ENCODE results near the gene REXO5.

The REXO5 gene

DNA sequence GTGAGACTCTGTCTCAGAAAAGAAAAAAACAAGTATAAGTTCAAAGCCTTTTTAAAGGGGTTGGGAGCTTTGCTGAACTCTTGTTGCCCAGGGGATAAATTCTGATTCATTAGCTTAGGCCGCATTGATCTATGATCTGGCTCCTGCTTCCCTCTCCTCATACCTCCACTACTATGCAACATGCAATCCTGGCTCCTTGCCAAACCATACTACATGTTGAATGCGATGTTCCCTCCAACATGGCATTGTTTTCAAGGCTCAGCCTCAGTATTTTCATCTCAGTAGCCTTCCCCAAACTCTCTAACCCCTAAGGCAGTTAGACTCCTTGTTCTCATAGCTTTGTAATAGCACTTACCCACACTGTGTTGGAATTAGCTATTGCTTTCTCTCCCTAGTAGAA is 6.2 kb downstream of the REXO5 start:
- Mint-ChIP-seq H3K27ac (no peak overlapping the region), H3K4me1 (ENCODE audit: low read depth) (peaks cover 26% of the 10 kb centered on the region), H3K27me3 (ENCODE audit: low read depth) (no peaks in the 10 kb centered on the region), H3K4me3 (no peak overlapping the region), H3K36me3 (ENCODE audit: low read depth) (peaks cover 19% of the 10 kb centered on the region), H3K9me3 (no peaks in the 10 kb centered on the region)
- no peak for DNase-seq (ENCODE audit: low spot score)

DNA sequence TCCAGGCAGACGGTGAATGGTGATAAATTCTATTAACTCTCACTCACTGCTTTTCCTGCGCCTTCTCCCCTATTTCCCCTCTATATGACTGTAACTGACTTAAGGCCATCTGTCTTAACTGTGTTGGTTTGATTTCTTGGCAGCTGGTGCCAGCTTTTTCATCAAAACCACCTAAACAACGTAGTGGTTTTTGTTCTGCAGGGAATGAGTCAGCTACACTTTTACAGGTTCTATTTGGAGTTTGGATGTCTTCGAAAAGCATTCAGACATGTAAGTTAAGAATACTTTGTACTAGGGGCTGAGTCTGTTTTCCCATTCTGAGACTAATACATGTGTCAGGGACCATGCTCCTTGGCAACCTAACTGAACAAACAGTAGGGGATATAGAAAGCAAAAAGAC is 8.5 kb downstream of the REXO5 start:
- peaks cover 22% of the 10 kb centered on the region for H3K36me3 Mint-ChIP-seq (ENCODE audit: low read depth)
- H3K9me3 Mint-ChIP-seq, result no peaks in the 10 kb centered on the region
- no peaks in the 10 kb centered on the region for H3K27me3 Mint-ChIP-seq (ENCODE audit: low read depth)
- no peak overlapping the region for H3K27ac Mint-ChIP-seq
- H3K4me1 Mint-ChIP-seq (ENCODE audit: low read depth), result peaks cover 13% of the 10 kb centered on the region
- no peak for DNase-seq (ENCODE audit: low spot score)
- no peak overlapping the region for H3K4me3 Mint-ChIP-seq

DNA sequence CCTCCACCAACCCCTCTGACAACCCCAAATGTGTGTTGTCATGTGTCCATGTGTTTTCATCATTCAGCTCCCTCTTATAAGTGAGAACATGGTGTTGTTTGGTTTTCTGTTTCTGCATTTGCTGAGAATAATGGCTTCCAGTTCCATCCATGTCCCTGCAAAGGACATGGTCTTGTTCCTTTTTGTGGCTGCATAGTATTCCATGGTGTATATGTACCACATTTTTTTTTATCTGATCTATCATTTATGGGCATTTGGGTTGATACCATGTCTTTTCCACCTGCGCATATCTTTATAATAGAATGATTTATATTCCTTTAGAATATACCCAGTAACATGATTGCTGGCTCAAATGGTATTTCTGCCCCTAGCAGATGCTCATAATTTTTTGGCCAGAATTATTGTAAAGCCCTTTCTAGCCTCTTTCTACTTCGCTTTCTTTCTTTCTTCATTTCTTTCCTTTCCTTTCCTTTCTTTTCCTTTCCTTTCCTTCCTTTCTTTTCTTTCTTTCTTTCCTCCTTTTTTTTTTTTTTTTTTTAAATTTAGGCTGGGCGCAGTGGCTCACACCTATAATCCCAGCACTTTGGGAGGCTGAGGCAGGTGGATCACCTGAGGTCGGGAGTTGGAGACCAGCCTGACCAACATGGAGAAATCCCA is 12.7 kb downstream of the REXO5 start:
- H3K4me3 Mint-ChIP-seq, result no peak overlapping the region
- H3K4me1 Mint-ChIP-seq (ENCODE audit: low read depth), result peaks cover 27% of the 10 kb centered on the region
- DNase-seq (ENCODE audit: low spot score), result no peak
- H3K9me3 Mint-ChIP-seq, result no peaks in the 10 kb centered on the region
- no peaks in the 10 kb centered on the region for H3K27me3 Mint-ChIP-seq (ENCODE audit: low read depth)
- H3K36me3 Mint-ChIP-seq (ENCODE audit: low read depth), result peaks cover 44% of the 10 kb centered on the region
- no peak overlapping the region for H3K27ac Mint-ChIP-seq

DNA sequence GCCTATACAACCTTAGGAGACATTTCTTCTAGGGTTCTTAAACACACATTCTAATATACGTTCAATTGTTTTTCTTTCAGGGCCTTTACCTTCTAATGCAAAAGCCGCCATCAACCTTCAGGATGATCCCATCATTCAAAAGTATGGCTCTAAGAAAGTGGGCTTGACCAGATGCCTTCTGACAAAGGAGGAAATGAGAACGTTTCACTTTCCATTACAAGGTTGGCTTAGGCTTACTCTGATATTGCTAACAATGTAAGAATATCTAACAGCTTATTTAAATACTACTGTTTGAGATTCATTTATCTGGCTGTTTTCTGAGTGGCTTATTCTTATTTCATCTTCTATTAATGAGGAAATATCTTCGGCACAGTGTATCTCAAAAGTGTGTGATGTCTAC is 15.4 kb downstream of the REXO5 start:
- Mint-ChIP-seq H3K4me3 (no peak overlapping the region), H3K27ac (peak overlapping the region; percentile 1), H3K9me3 (no peaks in the 10 kb centered on the region), H3K4me1 (ENCODE audit: low read depth) (peaks cover 24% of the 10 kb centered on the region), H3K27me3 (ENCODE audit: low read depth) (no peaks in the 10 kb centered on the region), H3K36me3 (ENCODE audit: low read depth) (peaks cover 46% of the 10 kb centered on the region)
- DNase-seq (ENCODE audit: low spot score), result no peak

DNA sequence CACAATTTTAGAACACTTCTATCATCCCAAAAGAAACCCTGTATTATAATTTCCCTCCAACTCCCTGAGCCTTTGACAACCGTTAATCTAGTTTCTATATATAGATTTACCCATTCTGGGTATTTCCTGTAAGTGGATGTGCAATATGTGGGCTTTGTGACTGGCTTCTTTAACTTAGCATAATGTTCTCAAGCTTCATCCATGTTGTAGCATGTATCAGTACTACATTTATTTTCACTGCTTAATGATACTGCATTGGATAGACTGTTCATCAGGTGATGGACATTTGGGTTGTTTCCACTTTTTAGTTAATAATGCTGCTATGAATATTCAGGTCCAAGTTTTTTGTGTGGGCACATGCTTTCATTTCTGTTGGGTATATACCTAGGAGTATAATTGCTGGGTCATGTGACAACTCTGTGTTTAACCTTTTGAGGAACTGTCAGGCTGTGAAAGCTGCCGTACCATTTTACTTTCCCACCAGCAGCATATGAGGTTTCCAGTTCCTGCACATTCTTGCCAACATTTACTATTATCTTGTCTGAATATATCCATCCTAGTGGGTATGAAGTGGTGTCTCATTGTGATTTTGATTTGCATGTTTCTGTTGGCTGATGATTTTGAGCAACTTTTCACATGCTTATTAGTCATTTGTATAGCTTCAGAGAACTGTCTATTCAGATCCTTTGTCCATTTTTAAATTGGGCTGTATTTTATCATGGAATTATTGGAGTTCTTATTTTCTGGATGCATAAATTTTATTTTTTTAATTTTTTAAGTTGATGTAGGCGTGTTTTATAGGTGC is 16.4 kb downstream of the REXO5 start:
- Mint-ChIP-seq H3K9me3 (no peaks in the 10 kb centered on the region), H3K36me3 (ENCODE audit: low read depth) (peaks cover 49% of the 10 kb centered on the region), H3K4me1 (ENCODE audit: low read depth) (peaks cover 24% of the 10 kb centered on the region), H3K27ac (peak overlapping the region; percentile 29), H3K27me3 (ENCODE audit: low read depth) (no peaks in the 10 kb centered on the region), H3K4me3 (peak overlapping the region; percentile 14)
- no peak for DNase-seq (ENCODE audit: low spot score)

DNA sequence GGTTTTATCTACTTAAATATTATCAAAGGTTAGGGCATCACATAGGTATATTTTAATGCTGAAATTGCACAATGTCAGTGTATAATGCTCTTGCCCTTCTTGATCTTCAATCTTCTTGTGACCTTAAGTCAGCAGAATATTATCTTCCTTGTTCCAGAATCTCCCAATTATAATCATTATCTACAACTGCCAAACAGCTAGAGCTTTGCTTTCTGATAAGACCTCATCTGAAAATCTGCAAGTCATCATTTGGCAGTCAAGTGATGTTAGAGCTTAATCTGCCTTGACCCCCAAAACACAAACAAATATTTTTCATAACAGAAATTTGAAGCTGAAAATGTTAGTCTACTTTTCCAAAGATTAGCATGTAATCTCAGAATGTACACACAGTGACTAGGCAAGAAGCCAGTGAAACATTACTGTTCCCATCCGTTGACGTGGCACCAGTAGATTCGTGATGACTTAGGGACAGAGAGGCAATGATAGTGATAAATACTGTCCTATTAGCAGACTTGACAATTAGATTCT is 19.8 kb downstream of the REXO5 start:
- DNase-seq (ENCODE audit: low spot score), result no peak
- H3K9me3 Mint-ChIP-seq, result no peaks in the 10 kb centered on the region
- H3K4me3 Mint-ChIP-seq, result no peak overlapping the region
- H3K27me3 Mint-ChIP-seq (ENCODE audit: low read depth), result no peaks in the 10 kb centered on the region
- peaks cover 24% of the 10 kb centered on the region for H3K4me1 Mint-ChIP-seq (ENCODE audit: low read depth)
- peaks cover 42% of the 10 kb centered on the region for H3K36me3 Mint-ChIP-seq (ENCODE audit: low read depth)
- no peak overlapping the region for H3K27ac Mint-ChIP-seq

DNA sequence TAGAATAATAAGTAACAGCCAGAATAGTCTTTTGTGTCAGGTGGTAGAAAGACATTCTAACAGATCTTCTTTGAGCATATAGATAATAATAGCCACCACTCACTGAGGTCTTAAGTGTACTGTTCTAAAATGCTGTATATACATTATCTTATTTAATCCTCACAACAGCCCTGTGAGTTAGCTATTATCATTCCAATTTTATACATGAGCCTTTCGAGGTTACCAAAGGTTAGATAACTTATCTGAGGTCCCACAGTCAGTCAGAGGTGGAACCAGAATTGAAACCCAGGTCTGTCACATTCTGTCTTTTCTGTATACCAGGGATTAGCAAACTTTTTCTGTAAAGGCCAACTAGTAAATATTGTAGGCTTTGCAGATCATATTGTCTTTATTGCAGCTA is 23.2 kb downstream of the REXO5 start:
- Mint-ChIP-seq H3K36me3 (ENCODE audit: low read depth) (peaks cover 38% of the 10 kb centered on the region), H3K4me3 (no peak overlapping the region), H3K9me3 (peaks cover 2% of the 10 kb centered on the region), H3K27me3 (ENCODE audit: low read depth) (no peaks in the 10 kb centered on the region), H3K27ac (no peak overlapping the region), H3K4me1 (ENCODE audit: low read depth) (peaks cover 2% of the 10 kb centered on the region)
- no peak for DNase-seq (ENCODE audit: low spot score)

DNA sequence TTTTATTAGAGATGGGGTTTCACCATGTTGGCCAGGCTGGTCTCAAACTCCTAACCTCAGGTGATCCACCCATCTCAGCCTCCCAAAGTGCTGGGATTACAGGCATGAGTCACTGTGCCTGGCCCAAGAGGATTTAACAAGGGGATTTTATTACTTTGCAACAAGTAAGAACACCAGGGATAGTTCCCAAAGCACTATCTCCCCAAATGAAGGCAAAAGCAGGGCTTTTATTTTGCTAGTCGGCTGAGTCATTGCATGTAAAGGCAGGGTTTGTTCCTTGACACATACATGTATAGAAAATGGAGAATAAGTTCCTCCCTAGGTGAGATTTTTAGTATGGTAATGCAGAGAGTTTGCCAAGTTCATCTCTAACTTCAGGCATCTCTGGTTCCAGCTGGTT is 24.0 kb downstream of the REXO5 start:
- no peak for DNase-seq (ENCODE audit: low spot score)
- H3K9me3 Mint-ChIP-seq, result peaks cover 5% of the 10 kb centered on the region
- H3K36me3 Mint-ChIP-seq (ENCODE audit: low read depth), result peaks cover 43% of the 10 kb centered on the region
- no peaks in the 10 kb centered on the region for H3K4me1 Mint-ChIP-seq (ENCODE audit: low read depth)
- H3K27me3 Mint-ChIP-seq (ENCODE audit: low read depth), result no peaks in the 10 kb centered on the region
- no peak overlapping the region for H3K4me3 Mint-ChIP-seq
- H3K27ac Mint-ChIP-seq, result no peak overlapping the region

DNA sequence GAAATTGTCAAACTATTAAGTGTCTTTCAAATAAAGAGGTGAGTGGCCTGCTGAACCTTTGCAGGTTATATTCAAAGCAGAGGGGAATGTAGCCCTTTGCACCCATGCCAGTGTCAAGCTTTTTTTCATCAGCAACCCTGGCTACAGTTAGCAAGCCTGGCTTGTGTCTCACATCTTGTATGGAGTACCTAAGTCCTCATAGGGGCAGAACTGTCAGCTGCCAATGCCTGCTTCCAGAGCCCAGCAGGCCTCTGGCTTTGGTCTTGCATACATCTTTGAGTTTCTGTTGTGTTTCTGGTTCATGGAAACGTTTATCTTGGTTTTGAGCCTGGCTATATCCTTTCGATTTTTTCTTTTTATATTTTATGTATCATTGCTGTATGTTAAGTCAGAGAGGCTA is 26.8 kb downstream of the REXO5 start:
- Mint-ChIP-seq H3K9me3 (peaks cover 5% of the 10 kb centered on the region), H3K36me3 (ENCODE audit: low read depth) (peaks cover 54% of the 10 kb centered on the region), H3K4me1 (ENCODE audit: low read depth) (no peaks in the 10 kb centered on the region), H3K4me3 (no peak overlapping the region), H3K27me3 (ENCODE audit: low read depth) (no peaks in the 10 kb centered on the region), H3K27ac (no peak overlapping the region)
- no peak for DNase-seq (ENCODE audit: low spot score)

DNA sequence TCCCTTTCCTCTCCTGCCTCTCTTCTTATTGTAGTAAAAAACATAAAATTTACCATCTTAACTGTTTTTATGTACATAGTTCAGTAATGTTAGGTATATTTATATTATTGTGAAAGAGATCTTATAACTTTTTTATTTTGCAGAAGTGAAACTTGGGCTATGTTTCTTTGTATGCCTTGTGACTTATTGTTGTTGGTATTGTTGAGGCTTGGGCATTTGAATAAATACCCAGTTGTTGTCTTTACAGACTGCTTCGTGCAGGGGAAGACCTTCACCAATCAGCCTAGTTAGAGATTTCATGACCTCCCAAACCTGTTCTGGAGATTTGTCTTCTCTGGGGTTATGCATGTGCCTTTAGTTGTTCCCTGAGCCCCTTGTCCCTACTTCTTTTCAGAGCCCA is 31.9 kb downstream of the REXO5 start:
- Mint-ChIP-seq H3K4me3 (no peak overlapping the region), H3K27me3 (ENCODE audit: low read depth) (no peaks in the 10 kb centered on the region), H3K36me3 (ENCODE audit: low read depth) (peaks cover 72% of the 10 kb centered on the region), H3K27ac (no peak overlapping the region), H3K4me1 (ENCODE audit: low read depth) (peaks cover 5% of the 10 kb centered on the region), H3K9me3 (peaks cover 5% of the 10 kb centered on the region)
- no peak for DNase-seq (ENCODE audit: low spot score)

DNA sequence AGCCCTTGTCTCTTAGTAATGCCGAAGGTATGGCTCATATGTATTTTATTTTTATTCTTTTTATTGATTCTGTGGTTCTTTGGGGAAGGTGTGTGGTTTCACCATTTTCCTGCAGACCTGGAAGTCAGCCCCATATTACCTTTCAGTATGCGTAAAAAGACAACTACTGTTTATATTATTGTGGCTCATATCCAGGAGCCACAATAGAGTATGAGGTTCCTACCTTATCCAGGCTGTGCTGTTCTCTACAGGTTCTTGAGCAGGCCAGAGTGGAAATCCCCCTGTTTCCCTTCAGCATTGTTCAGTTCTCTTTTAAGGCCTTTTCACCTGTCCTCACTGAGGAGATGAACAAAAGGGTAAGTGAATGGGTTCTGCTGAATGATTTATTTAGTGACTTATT is 33.2 kb downstream of the REXO5 start:
- no peak for DNase-seq (ENCODE audit: low spot score)
- no peaks in the 10 kb centered on the region for H3K27me3 Mint-ChIP-seq (ENCODE audit: low read depth)
- no peak overlapping the region for H3K4me3 Mint-ChIP-seq
- peaks cover 14% of the 10 kb centered on the region for H3K4me1 Mint-ChIP-seq (ENCODE audit: low read depth)
- peaks cover 62% of the 10 kb centered on the region for H3K36me3 Mint-ChIP-seq (ENCODE audit: low read depth)
- no peak overlapping the region for H3K27ac Mint-ChIP-seq
- H3K9me3 Mint-ChIP-seq, result peaks cover 3% of the 10 kb centered on the region

DNA sequence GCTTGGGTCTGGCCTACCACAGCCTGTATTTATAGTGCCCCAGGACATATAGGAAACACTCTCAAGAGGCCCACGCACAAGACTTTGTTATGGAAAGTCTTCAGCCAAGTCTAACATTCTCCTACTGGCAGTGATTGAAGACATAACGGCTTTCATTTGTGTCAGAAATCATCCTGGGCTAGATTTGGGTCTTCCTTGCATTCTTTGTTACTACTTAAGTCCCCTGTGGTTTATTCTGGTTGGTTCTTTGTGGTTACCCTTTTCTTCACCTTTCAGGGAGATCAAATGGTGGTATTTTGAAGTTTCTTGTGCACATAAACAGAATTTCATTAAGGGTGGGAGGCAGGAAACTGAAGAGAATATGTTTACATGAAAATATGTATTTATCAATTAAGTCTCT is 37.7 kb downstream of the REXO5 start:
- Mint-ChIP-seq H3K36me3 (ENCODE audit: low read depth) (peaks cover 32% of the 10 kb centered on the region), H3K27me3 (ENCODE audit: low read depth) (no peaks in the 10 kb centered on the region), H3K4me3 (peak overlapping the region; percentile 46), H3K9me3 (no peaks in the 10 kb centered on the region), H3K27ac (peak overlapping the region; percentile 66), H3K4me1 (ENCODE audit: low read depth) (peaks cover 23% of the 10 kb centered on the region)
- no peak for DNase-seq (ENCODE audit: low spot score)

DNA sequence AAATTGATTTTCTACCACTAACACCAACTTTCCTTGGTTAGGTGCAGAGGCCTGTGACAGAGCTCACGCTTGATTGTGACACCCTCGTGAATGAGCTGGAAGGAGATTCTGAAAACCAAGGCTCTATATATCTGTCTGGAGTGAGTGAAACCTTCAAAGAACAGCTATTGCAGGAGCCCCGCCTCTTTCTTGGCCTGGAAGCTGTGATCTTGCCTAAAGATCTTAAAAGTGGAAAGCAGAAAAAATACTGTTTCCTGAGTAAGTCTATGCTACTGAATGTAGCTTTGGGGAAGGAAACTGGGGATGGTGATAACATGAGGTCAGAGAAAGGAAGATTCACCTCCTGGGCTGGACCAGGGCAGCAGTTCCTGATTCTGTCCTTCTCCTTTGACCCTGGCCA is 38.3 kb downstream of the REXO5 start:
- peak overlapping the region; percentile 49 for H3K4me3 Mint-ChIP-seq
- H3K9me3 Mint-ChIP-seq, result no peaks in the 10 kb centered on the region
- H3K36me3 Mint-ChIP-seq (ENCODE audit: low read depth), result peaks cover 30% of the 10 kb centered on the region
- DNase-seq (ENCODE audit: low spot score), result no peak
- H3K4me1 Mint-ChIP-seq (ENCODE audit: low read depth), result peaks cover 21% of the 10 kb centered on the region
- H3K27ac Mint-ChIP-seq, result peak overlapping the region; percentile 70
- no peaks in the 10 kb centered on the region for H3K27me3 Mint-ChIP-seq (ENCODE audit: low read depth)

DNA sequence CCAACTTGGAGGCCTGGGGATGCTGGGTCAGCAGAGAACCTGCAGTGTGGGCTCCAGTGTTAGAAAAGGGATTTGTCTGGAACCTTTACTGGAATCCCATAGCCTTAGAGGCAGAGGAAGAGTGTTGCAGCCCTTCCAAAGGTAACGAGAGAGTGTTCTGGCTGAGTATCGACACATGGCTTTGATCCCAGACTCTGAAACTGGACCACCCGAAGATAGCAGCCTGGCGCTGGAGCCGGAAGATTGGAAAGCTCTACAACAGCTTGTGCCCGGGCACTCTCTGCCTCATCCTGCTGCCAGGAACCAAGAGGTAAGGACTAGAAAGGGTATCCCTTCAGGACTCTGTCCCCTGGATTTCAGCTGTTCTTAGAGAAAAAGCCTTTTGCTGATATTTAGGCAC is 39.7 kb downstream of the REXO5 start:
- peaks cover 31% of the 10 kb centered on the region for H3K4me1 Mint-ChIP-seq (ENCODE audit: low read depth)
- no peak overlapping the region for H3K4me3 Mint-ChIP-seq
- H3K27ac Mint-ChIP-seq, result no peak overlapping the region
- H3K36me3 Mint-ChIP-seq (ENCODE audit: low read depth), result peaks cover 22% of the 10 kb centered on the region
- H3K27me3 Mint-ChIP-seq (ENCODE audit: low read depth), result no peaks in the 10 kb centered on the region
- DNase-seq (ENCODE audit: low spot score), result no peak
- no peaks in the 10 kb centered on the region for H3K9me3 Mint-ChIP-seq
